Neuronal stem cell (in vitro differentiated cells): ENCODE results near the gene TRIM74.
A peak's percentile ranks its signal among the peaks of the same experiment; 100 is the strongest.
"Not testable (repeated sequence)": the region's sequence is repeated elsewhere in the genome, so short reads cannot be mapped to it uniquely, and the experiment has no call there.

ENCODE experiments used
- DNase-seq: peaks from one replicate; pipeline ENCODE4 v3.0.0-alpha.2; 2013; ENCODE audit warnings: low spot score
- H2AFZ ChIP-seq: one replicate; pipeline ENCODE4 v1.6.1; 2013; ENCODE audit warnings: mild to moderate bottlenecking, low read length, inconsistent platforms
- H2AK5ac ChIP-seq: 2 replicates; pipeline ENCODE4 v1.6.1; 2013; ENCODE audit warnings: low read depth, mild to moderate bottlenecking, inconsistent platforms, low read length, moderate library complexity, mixed read lengths
- H2BK120ac ChIP-seq: 2 replicates; pipeline ENCODE4 v1.6.1; 2013; ENCODE audit warnings: low read depth, mild to moderate bottlenecking, inconsistent platforms, low read length, moderate library complexity, mixed read lengths
- H2BK12ac ChIP-seq: one replicate; pipeline ENCODE4 v1.6.1; 2013; ENCODE audit warnings: low read length, inconsistent platforms
- H2BK15ac ChIP-seq: 2 replicates; pipeline ENCODE4 v1.6.1; 2013; ENCODE audit warnings: mild to moderate bottlenecking, low read length, inconsistent platforms, mixed read lengths
- H2BK5ac ChIP-seq: one replicate; pipeline ENCODE4 v1.6.1; 2013; ENCODE audit warnings: inconsistent platforms, mild to moderate bottlenecking, low read length, moderate library complexity
- H3K14ac ChIP-seq: one replicate; pipeline ENCODE4 v1.6.1; 2013; ENCODE audit warnings: low read length, inconsistent platforms
- H3K18ac ChIP-seq: 2 replicates; pipeline ENCODE4 v1.6.1; 2013; ENCODE audit warnings: low read length, inconsistent platforms
- H3K23ac ChIP-seq: 2 replicates; pipeline ENCODE4 v1.6.1; 2013; ENCODE audit warnings: low read depth, mild to moderate bottlenecking, mixed read lengths, low read length, inconsistent platforms; ENCODE audit not compliant: poor library complexity
- H3K27ac ChIP-seq: replicated peaks from 3 replicates; pipeline ENCODE4 v1.5.1; 2013; ENCODE audit warnings: low read length, inconsistent platforms
- H3K27me3 ChIP-seq, 3 experiments: 2 replicates each; pipeline ENCODE4 v1.6.1; 2013; ENCODE audit warnings: low read length in 3 of 3, mild to moderate bottlenecking in 2 of 3, inconsistent platforms in 1 of 3, low read depth in 1 of 3, mixed read lengths in 1 of 3, moderate library complexity in 1 of 3; ENCODE audit not compliant: control insufficient read depth in 3 of 3, insufficient read depth in 3 of 3
- H3K36me3 ChIP-seq, 2 donors: replicated peaks in 1 of 2; 2 replicates each; pipeline ENCODE4 v1.6.1; 2013; ENCODE audit warnings: low read length in 2 of 2; ENCODE audit not compliant: control insufficient read depth in 2 of 2, insufficient read depth in 2 of 2
- H3K4ac ChIP-seq: 2 replicates; pipeline ENCODE4 v1.6.1; 2013; ENCODE audit warnings: inconsistent platforms, mild to moderate bottlenecking, low read length, moderate library complexity
- H3K4me1 ChIP-seq, 2 donors: 1 replicate in 1 of 2; 2 replicates in 1 of 2; pipeline ENCODE4 v1.6.1; 2013; ENCODE audit warnings: low read length in 2 of 2, low read depth in 1 of 2; ENCODE audit not compliant: control insufficient read depth in 2 of 2, insufficient read depth in 1 of 2
- H3K4me2 ChIP-seq: one replicate; pipeline ENCODE4 v1.6.1; 2013; ENCODE audit warnings: mild to moderate bottlenecking, low read length, inconsistent platforms; ENCODE audit not compliant: insufficient read depth, poor library complexity, severe bottlenecking
- H3K4me3 ChIP-seq, 2 donors: 2 replicates each; pipeline ENCODE4 v1.5.1; 2013; ENCODE audit warnings: low read length in 2 of 2, mild to moderate bottlenecking in 2 of 2, inconsistent platforms in 1 of 2, moderate library complexity in 1 of 2
- H3K79me1 ChIP-seq: one replicate; pipeline ENCODE4 v1.6.1; 2013; ENCODE audit warnings: low read depth, mild to moderate bottlenecking, inconsistent platforms, low read length, moderate library complexity
- H3K9ac ChIP-seq: one replicate; pipeline ENCODE4 v1.6.1; 2013; ENCODE audit warnings: mild to moderate bottlenecking, low read depth, low read length, inconsistent platforms; ENCODE audit not compliant: poor library complexity
- H3K9me3 ChIP-seq, 2 donors: replicated peaks in 1 of 2; 2 replicates each; pipeline versions ENCODE3 to v1.6.1; 2013; ENCODE audit warnings: low read length in 2 of 2, mild to moderate bottlenecking in 2 of 2, inconsistent platforms in 1 of 2, low read depth in 1 of 2, mixed read lengths in 1 of 2, moderate library complexity in 1 of 2; ENCODE audit not compliant: control insufficient read depth in 2 of 2, insufficient read depth in 1 of 2
- H4K8ac ChIP-seq: one replicate; pipeline ENCODE4 v1.6.1; 2013; ENCODE audit warnings: low read depth, mild to moderate bottlenecking, inconsistent platforms, low read length, moderate library complexity
- H4K91ac ChIP-seq: one replicate; pipeline ENCODE4 v1.6.1; 2013; ENCODE audit warnings: low read length, low read depth, mild to moderate bottlenecking, inconsistent platforms; ENCODE audit not compliant: poor library complexity
- WGBS, 2 donors: extraction: QIAGEN DNeasy Blood & Tissue Kit; methylation state at CpG; one replicate each; pipeline ENCODE4 v1.1.7; 2013; ENCODE audit warnings: missing lambda C conversion rate in 2 of 2, mixed read lengths in 1 of 2; ENCODE audit not compliant: insufficient read length in 2 of 2, insufficient replicate concordance in 1 of 2; ENCODE audit errors: extremely low coverage in 2 of 2; 5-methylcytosine and 5-hydroxymethylcytosine counted together

Gene TRIM74

GRCh38 chr7:72924386-72924732 is 44.9 kb downstream of the TRIM74 start:
- DNase-seq = no peak

GRCh38 chr7:72919256-72919775 is 50.0 kb downstream of the TRIM74 start:
- Histone ChIP-seq H3K79me1 (peaks cover 4% of the 10 kb centered on the region), H2BK15ac (no peak overlapping the region), H3K23ac (no peak overlapping the region)

More at GRCh38 chr7:72924386-72924732, 44.9 kb downstream of the TRIM74 start:
- Histone ChIP-seq H3K27me3 (no peaks in the 10 kb centered on the region), H3K4me3 (peak overlapping the region; percentile 96 to 98), H3K4me1 (peaks cover 3 to 4% of the 10 kb centered on the region in 2 donors), H2BK120ac (no peak overlapping the region), H2BK15ac (no peak overlapping the region), H2BK5ac (no peak overlapping the region), H3K27ac (peak overlapping the region; percentile 77), H2AK5ac (no peak overlapping the region), H3K4me2 (peak overlapping the region; percentile 77), H3K9me3 (no peaks in the 10 kb centered on the region), H2BK12ac (no peak overlapping the region), H4K91ac (no peak overlapping the region), H3K4ac (no peak overlapping the region), H4K8ac (no peak overlapping the region), H3K14ac (no peak overlapping the region), H3K23ac (no peak overlapping the region), H3K18ac (no peak overlapping the region), H2AFZ (peak overlapping the region; percentile 93), H3K36me3 (peaks cover 16 to 48% of the 10 kb centered on the region in 2 donors), H3K9ac (no peak overlapping the region), H3K79me1 (peaks cover 4% of the 10 kb centered on the region)
- no CpG with 5 or more reads among the region's 5 CpGs for WGBS, 2 donors

GRCh38 chr7:72914756-72915525 is 54.3 kb downstream of the TRIM74 start:
- peaks cover 0 to 12% of the 10 kb centered on the region in 2 donors for H3K4me1 ChIP-seq
- H3K4me2 ChIP-seq, H2BK5ac ChIP-seq, H3K18ac ChIP-seq, H3K14ac ChIP-seq, H3K23ac ChIP-seq, H3K9ac ChIP-seq, H2BK12ac ChIP-seq, H3K79me1 ChIP-seq, DNase-seq, H3K4me3 ChIP-seq, H3K27ac ChIP-seq, H2BK120ac ChIP-seq, H2AK5ac ChIP-seq, H3K9me3 ChIP-seq, H2BK15ac ChIP-seq, H4K8ac ChIP-seq, H3K4ac ChIP-seq, H2AFZ ChIP-seq, H4K91ac ChIP-seq, H3K27me3 ChIP-seq: not testable (repeated sequence)
- peaks cover 9 to 22% of the 10 kb centered on the region in 2 donors for H3K36me3 ChIP-seq
- WGBS, 2 donors = no CpG with 5 or more reads among the region's 9 CpGs

More at GRCh38 chr7:72919256-72919775, 50.0 kb downstream of the TRIM74 start:
- Histone ChIP-seq H3K4me3 (no peak overlapping the region), H3K36me3 (peaks cover 2 to 19% of the 10 kb centered on the region in 2 donors), H4K8ac (no peak overlapping the region), H3K9ac (no peak overlapping the region), H2AK5ac (no peak overlapping the region), H3K27me3 (no peaks in the 10 kb centered on the region), H3K9me3 (no peaks in the 10 kb centered on the region), H4K91ac (no peak overlapping the region), H2BK12ac (no peak overlapping the region), H3K14ac (no peak overlapping the region), H3K4ac (no peak overlapping the region), H3K4me2 (no peak overlapping the region), H3K18ac (no peak overlapping the region), H2AFZ (no peak overlapping the region), H2BK120ac (no peak overlapping the region), H3K4me1 (peaks cover 0 to 12% of the 10 kb centered on the region in 2 donors), H3K27ac (no peak overlapping the region), H2BK5ac (no peak overlapping the region)
- WGBS, 2 donors = no CpG with 5 or more reads among the region's 4 CpGs
- DNase-seq = no peak

GRCh38 chr7:72913750-72914149 is 55.5 kb downstream of the TRIM74 start:
- H3K14ac ChIP-seq, H3K4me3 ChIP-seq, H2AFZ ChIP-seq, H3K18ac ChIP-seq, H2BK12ac ChIP-seq, H4K91ac ChIP-seq, DNase-seq, H3K4ac ChIP-seq, H3K79me1 ChIP-seq, H3K23ac ChIP-seq, H3K9me3 ChIP-seq, H2BK5ac ChIP-seq, H4K8ac ChIP-seq, H3K4me2 ChIP-seq, H2BK15ac ChIP-seq, H2AK5ac ChIP-seq, H2BK120ac ChIP-seq, H3K27me3 ChIP-seq, H3K9ac ChIP-seq, H3K27ac ChIP-seq: not testable (repeated sequence)
- H3K36me3 ChIP-seq = peaks cover 9 to 25% of the 10 kb centered on the region in 2 donors
- peaks cover 0 to 12% of the 10 kb centered on the region in 2 donors for H3K4me1 ChIP-seq
- no CpG with 5 or more reads among the region's 10 CpGs for WGBS, 2 donors
